ENCODE measurements around the gene LSM2. TPM values are rescaled to one million over a fixed set of nuclear protein-coding genes. Genes with fewer than 3 reads are reported as not detected.

The LSM2 gene
- total and polyA plus RNA-seq, 9 of the 15 experiments (the other 6 are each of a cell fraction or from before 2014, with no cell fraction given): 154 to 407 (median 223) TPM

GRCh38 chr6:31791324-31792089, 15.3 kb downstream of the LSM2 start (continued):
- TF ChIP-seq CREM (IDR thresholded peaks at IDR 0.05; ENCODE audit: low read depth) (peak; percentile 66), SETDB1 (IDR thresholded peaks at IDR 0.05; ENCODE audit: low read length) (no peak), GABPB1 (CRISPR knock-in tag; IDR thresholded peaks at IDR 0.05) (no peak), ELF4 (CRISPR knock-in tag; IDR thresholded peaks at IDR 0.05) (no peak), NEUROD1 (IDR thresholded peaks at IDR 0.05; ENCODE audit: borderline replicate concordance, low read depth, low read length, partially characterized antibody) (peak; percentile 40), TBP (optimal IDR thresholded peaks at IDR 0.05; ENCODE audit: low read depth, low read length) (no peak), ZBTB2 (IDR thresholded peaks at IDR 0.05) (peak; percentile 50; the same call in 1 of the 2 replicates), ZEB2 (IDR thresholded peaks at IDR 0.05) (0 out of 2 replicates have a peak, but pooled peaks have one; percentile 38), ZNF57 (CRISPR knock-in tag; IDR thresholded peaks at IDR 0.05) (no peak), CTCF (IDR thresholded peaks at IDR 0.05 in 2 of 3, conservative IDR thresholded peaks at IDR 0.05 in 1 of 3; ENCODE audit: insufficient read depth in 2 of 3, low read depth in 1 of 3, low read length in 3 of 3) (peak; percentile 90 to 92 (median 91)), MCM2 (IDR thresholded peaks at IDR 0.05; ENCODE audit: low read depth) (no peak), PKNOX1 (IDR thresholded peaks at IDR 0.05) (peak; percentile 80), ZNF695 (CRISPR knock-in tag; IDR thresholded peaks at IDR 0.05) (no peak), TEAD4 (IDR thresholded peaks at IDR 0.05; ENCODE audit: low read length) (no peak), TEAD4 (CRISPR knock-in tag; IDR thresholded peaks at IDR 0.05; ENCODE audit: borderline replicate concordance) (no peak), ZNF696 (CRISPR knock-in tag; conservative IDR thresholded peaks at IDR 0.05) (no peak), KAT2B (IDR thresholded peaks at IDR 0.05; ENCODE audit: low read depth, low read length) (no peak), ZNF668 (CRISPR knock-in tag; IDR thresholded peaks at IDR 0.05) (no peak), MEF2A (IDR thresholded peaks at IDR 0.05; ENCODE audit: control insufficient read depth, low read depth, low read length) (no peak), SRSF9 (IDR thresholded peaks at IDR 0.05; ENCODE audit: borderline replicate concordance, low read depth, low read length) (no peak), ARID1B (IDR thresholded peaks at IDR 0.05) (peak; percentile 9; the same call in 1 of the 2 replicates), ZNF224 (CRISPR knock-in tag; IDR thresholded peaks at IDR 0.05) (no peak), TBL1XR1 (IDR thresholded peaks at IDR 0.05; ENCODE audit: low read length in 2 of 2) (no peak), RNF219 (CRISPR knock-in tag; IDR thresholded peaks at IDR 0.05) (no peak)
